ENCODE data around the gene TPPP. TPM values are rescaled to one million over a fixed set of nuclear protein-coding genes. Genes with fewer than 3 reads are reported as not detected.
A peak's percentile ranks its signal among the peaks of the same experiment; 100 is the strongest.

The TPPP gene
- total and polyA plus RNA-seq, 8 donors = 6.7 to 14.4 (median 8.6) TPM

- ATAC-seq = no peak
- H3K4me1 ChIP-seq = no peaks in the 10 kb centered on the region
- intact Hi-C loops (cut with DNase I) = no loop called here
- H3K27me3 ChIP-seq = no peaks in the 10 kb centered on the region
- H3K36me3 ChIP-seq = peaks cover 0 to 47% of the 10 kb centered on the region in 2 donors
- TF ChIP-seq CTCF (IDR thresholded peaks at IDR 0.05) = no peak
- H3K9me3 ChIP-seq = no peaks in the 10 kb centered on the region
- H3K27ac ChIP-seq = no peak overlapping the region
- DNase-seq = peak in 1 of 4 donors; percentile 22
- no peak overlapping the region for H3K4me3 ChIP-seq
Measured at GRCh38 chr5:658103-658502, 35.0 kb downstream of the TPPP start.

DNA sequence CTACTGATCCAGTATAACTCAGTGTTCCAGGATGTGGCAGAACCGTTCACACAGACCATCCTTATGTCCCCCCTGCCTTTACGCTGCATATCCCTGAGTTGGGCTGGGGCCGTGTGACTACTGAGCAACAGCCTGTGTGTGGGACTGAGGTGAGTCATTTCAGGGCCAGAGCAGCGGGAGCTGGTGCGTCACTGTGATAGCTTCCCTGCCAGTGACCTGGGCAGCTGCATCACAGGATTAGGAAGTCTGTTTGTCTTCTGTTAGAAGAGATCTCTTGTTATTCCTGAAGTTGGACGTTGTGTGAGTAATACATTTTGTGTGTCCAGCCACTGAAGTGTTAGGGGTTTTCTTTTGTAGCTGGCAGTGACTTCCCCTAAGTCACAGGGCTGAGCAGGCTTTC lies 35.6 kb downstream of the TPPP start:
- TF ChIP-seq CTCF (IDR thresholded peaks at IDR 0.05) = no peak
- no peaks in the 10 kb centered on the region for H3K9me3 ChIP-seq
- H3K27me3 ChIP-seq = no peaks in the 10 kb centered on the region
- H3K4me3 ChIP-seq = no peak overlapping the region
- no peaks in the 10 kb centered on the region for H3K4me1 ChIP-seq
- DNase-seq = peak in 1 of 4 donors; percentile 30
- H3K36me3 ChIP-seq = peaks cover 0 to 51% of the 10 kb centered on the region in 2 donors
- intact Hi-C loops (cut with DNase I) = no loop called here
- no peak overlapping the region for H3K27ac ChIP-seq
- ATAC-seq = no peak

GRCh38 chr5:655406-655805 lies 37.7 kb downstream of the TPPP start:
- no peaks in the 10 kb centered on the region for H3K9me3 ChIP-seq
- no peaks in the 10 kb centered on the region for H3K27me3 ChIP-seq
- DNase-seq = no peak
- no peaks in the 10 kb centered on the region for H3K4me1 ChIP-seq
- intact Hi-C loops (cut with DNase I) = no loop called here
- TF ChIP-seq CTCF (IDR thresholded peaks at IDR 0.05) = no peak
- no peak overlapping the region for H3K27ac ChIP-seq
- peaks cover 0 to 40% of the 10 kb centered on the region in 2 donors for H3K36me3 ChIP-seq
- no peak overlapping the region for H3K4me3 ChIP-seq
- ATAC-seq = no peak

DNA sequence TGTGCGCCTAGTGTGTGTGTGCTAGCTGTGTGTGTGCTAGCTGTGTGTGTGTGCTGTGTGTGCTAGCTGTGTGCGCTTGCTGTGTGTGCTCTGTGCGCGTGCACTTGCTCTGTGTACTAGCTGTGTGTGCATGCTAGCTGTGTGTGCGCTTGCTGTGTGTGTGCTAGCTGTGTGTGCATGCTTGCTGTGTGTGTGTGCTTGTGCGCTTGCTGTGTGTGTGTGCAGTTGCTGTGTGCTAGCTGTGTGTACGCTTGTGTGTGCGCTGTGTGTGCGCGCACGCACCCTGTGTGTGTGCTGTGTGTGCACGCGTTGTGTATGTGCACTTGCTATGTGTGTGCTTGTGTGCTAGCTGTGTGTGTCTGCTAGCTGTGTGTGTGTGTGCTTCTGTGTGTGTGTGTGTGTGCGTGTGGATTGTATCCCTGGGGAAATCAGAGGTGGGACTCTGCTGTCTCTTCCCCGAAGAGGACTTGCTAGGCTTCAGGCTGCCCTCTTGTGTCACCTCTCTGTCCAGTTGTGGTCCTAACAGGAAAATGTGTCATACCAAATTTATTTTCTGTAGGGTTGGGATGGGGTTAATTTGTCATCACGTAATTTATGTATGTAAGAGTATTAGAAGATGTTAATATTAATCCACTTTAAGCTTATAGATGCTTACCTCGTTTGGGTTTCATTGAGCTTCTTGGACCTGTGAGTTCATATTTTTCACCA lies 38.9 kb downstream of the TPPP start:
- Histone ChIP-seq H3K9me3 (no peaks in the 10 kb centered on the region), H3K4me1 (no peaks in the 10 kb centered on the region), H3K36me3 (peaks cover 0 to 29% of the 10 kb centered on the region in 2 donors), H3K4me3 (no peak overlapping the region), H3K27ac (no peak overlapping the region), H3K27me3 (no peaks in the 10 kb centered on the region)
- intact Hi-C loops (cut with DNase I) = no loop called here
- ATAC-seq = no peak
- TF ChIP-seq CTCF (IDR thresholded peaks at IDR 0.05) = no peak
- DNase-seq = no peak

DNA sequence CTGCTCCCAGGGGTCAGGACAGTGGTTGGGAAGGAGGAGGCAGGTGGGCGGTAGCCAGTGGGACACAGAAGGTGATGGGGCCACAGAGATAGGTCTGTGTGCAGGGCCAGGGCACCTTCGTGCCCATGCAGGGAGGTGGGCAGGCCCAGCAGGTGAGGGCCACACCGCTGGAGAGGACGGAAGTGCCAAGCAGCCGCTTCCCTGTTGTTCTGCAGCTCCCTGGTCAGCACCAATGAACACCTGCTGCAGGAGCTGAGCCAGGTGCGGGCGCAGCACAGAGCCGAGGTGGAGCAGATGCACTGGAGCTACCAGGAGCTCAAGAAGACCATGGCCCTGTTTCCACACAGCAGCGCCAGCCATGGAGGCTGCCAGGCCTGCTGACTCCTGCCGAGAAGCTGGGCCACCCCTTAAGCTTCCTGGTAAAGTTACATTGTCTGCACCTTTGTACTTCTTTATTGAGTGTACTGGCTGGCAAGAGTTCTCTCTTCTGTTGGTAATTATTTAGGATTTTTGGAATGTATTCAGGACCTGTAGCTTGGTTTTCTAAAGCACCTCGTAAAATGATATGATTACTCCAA lies 40.3 kb downstream of the TPPP start:
- ATAC-seq (no peak), DNase-seq (peak in 1 of 4 donors; percentile 74)
- no peaks in the 10 kb centered on the region for H3K27me3 ChIP-seq
- H3K36me3 ChIP-seq = peaks cover 0 to 21% of the 10 kb centered on the region in 2 donors
- no peaks in the 10 kb centered on the region for H3K4me1 ChIP-seq
- H3K9me3 ChIP-seq = no peaks in the 10 kb centered on the region
- no peak overlapping the region for H3K4me3 ChIP-seq
- no peak overlapping the region for H3K27ac ChIP-seq
- intact Hi-C loops (cut with DNase I) = no loop called here
- TF ChIP-seq CTCF (IDR thresholded peaks at IDR 0.05) = no peak

All from left lung (tissue), 10 donors.